Measurements from ENCODE around the gene GALNS. TPM values are rescaled to one million over a fixed set of nuclear protein-coding genes. Genes with fewer than 3 reads are reported as not detected.

Gene GALNS
- total and polyA plus RNA-seq, 2 donors = 4.8 to 23.9 TPM

DNA sequence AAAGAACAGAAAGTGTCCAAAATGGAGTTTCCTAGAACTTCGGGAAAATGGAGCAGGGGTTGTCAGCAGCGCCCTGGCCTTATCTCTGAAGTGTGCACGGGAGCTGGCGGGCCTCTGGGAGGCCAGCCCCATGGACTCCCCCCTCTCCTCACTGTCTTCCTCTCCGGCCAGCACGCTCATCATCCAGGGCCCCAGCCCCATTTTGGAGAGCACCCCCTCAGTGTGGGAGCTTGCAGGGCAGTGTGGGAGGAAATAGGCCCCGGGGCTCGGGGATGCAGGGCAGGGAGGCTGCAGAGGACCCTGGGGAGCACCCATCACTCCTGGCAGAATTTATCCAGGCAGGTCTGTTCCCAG, 14.6 kb upstream of the GALNS start:
- Histone ChIP-seq H3K4me3 (ENCODE audit: low read length in 2 of 2) (no peak overlapping the region), H3K4me1 (ENCODE audit: control insufficient read depth in 2 of 2, insufficient read depth in 2 of 2, low read length in 2 of 2) (no peaks in the 10 kb centered on the region), H3K27ac (ENCODE audit: low read depth in 1 of 2, low read length in 1 of 2) (no peak overlapping the region), H3K27me3 (ENCODE audit: control insufficient read depth in 2 of 2, insufficient read depth in 1 of 2, low read length in 1 of 2) (peaks cover 16 to 38% of the 10 kb centered on the region in 2 donors), H3K9me3 (ENCODE audit: control insufficient read depth in 2 of 2, insufficient read depth in 1 of 2, low read length in 1 of 2) (peaks cover 3 to 6% of the 10 kb centered on the region in 2 donors), H3K36me3 (ENCODE audit: control insufficient read depth in 2 of 2, insufficient read depth in 2 of 2, low read length in 1 of 2) (peaks cover 16 to 21% of the 10 kb centered on the region in 2 donors)
- DNase-seq (ENCODE audit: low read depth in 6 of 9, low spot score in 9 of 9) = no peak
- 32% methylated on average over 8 of the region's 8 CpGs for WGBS

DNA sequence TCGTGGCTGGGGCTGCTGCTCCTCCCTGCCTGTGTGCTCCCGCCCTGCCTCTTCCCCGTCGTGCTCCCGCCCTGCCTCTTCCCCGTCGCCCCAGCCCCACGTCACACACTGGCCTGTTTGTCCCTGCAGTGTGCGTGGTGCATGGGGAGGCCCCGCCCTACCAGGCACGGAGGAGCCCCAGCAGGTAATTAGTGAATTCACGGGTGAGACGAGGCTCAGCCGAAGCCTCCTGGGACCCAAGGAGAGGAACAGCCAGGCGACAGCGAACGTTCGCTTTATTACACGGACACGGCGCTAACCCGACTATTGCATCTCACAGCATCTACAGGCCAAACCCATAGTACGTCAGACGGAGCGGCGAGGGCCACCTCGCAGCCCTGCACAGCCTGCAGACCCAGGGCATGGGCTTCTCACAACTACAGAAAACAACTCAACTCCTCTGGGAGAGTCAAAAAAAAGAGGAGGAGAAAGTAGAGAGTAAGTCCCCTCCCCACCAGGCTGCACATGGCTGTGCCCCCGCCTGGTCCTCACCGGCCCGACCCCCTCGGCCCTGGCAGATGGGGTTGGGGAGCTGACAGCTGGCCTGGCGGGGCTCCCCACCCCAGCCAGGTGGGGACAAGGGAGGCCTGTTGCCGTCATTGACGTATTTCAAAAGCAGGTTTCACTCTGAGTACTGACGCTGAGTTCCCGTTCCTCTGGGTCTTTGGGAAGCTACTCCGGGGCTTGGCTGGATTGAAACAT, 14.0 kb upstream of the GALNS start:
- Histone ChIP-seq H3K27ac (ENCODE audit: low read depth in 1 of 2, low read length in 1 of 2) (no peak overlapping the region), H3K27me3 (ENCODE audit: control insufficient read depth in 2 of 2, insufficient read depth in 1 of 2, low read length in 1 of 2) (peaks cover 16 to 38% of the 10 kb centered on the region in 2 donors), H3K36me3 (ENCODE audit: control insufficient read depth in 2 of 2, insufficient read depth in 2 of 2, low read length in 1 of 2) (peaks cover 12 to 16% of the 10 kb centered on the region in 2 donors), H3K9me3 (ENCODE audit: control insufficient read depth in 2 of 2, insufficient read depth in 1 of 2, low read length in 1 of 2) (peaks cover 3 to 6% of the 10 kb centered on the region in 2 donors), H3K4me1 (ENCODE audit: control insufficient read depth in 2 of 2, insufficient read depth in 2 of 2, low read length in 2 of 2) (no peaks in the 10 kb centered on the region), H3K4me3 (ENCODE audit: low read length in 2 of 2) (no peak overlapping the region)
- 40% methylated on average over 37 of the region's 37 CpGs for WGBS
- no peak for DNase-seq (ENCODE audit: low read depth in 6 of 9, low spot score in 9 of 9)

DNA sequence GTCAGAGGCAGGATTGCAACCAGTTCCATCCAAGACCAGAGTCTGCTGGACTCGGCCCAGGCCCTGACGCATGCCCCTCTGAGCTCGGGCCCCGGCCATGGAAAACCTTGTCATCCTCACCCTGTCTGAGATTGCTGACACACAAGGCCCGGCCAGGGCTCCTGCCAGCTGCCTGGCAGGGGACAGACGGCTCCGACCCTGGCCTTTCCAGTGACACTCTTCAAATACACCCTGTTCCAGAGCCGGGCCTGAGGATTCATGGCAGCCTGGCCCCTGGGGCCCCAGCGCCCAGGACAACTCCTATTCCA, 12.9 kb upstream of the GALNS start:
- Histone ChIP-seq H3K4me1 (ENCODE audit: control insufficient read depth in 2 of 2, insufficient read depth in 2 of 2, low read length in 2 of 2) (no peaks in the 10 kb centered on the region), H3K27me3 (ENCODE audit: control insufficient read depth in 2 of 2, insufficient read depth in 1 of 2, low read length in 1 of 2) (peaks cover 16 to 38% of the 10 kb centered on the region in 2 donors), H3K9me3 (ENCODE audit: control insufficient read depth in 2 of 2, insufficient read depth in 1 of 2, low read length in 1 of 2) (peaks cover 3 to 6% of the 10 kb centered on the region in 2 donors), H3K4me3 (ENCODE audit: low read length in 2 of 2) (no peak overlapping the region), H3K36me3 (ENCODE audit: control insufficient read depth in 2 of 2, insufficient read depth in 2 of 2, low read length in 1 of 2) (peaks cover under 1 to 5% of the 10 kb centered on the region in 2 donors), H3K27ac (ENCODE audit: low read depth in 1 of 2, low read length in 1 of 2) (no peak overlapping the region)
- 93% methylated on average over 9 of the region's 9 CpGs for WGBS
- no peak for DNase-seq (ENCODE audit: low read depth in 6 of 9, low spot score in 9 of 9)

DNA sequence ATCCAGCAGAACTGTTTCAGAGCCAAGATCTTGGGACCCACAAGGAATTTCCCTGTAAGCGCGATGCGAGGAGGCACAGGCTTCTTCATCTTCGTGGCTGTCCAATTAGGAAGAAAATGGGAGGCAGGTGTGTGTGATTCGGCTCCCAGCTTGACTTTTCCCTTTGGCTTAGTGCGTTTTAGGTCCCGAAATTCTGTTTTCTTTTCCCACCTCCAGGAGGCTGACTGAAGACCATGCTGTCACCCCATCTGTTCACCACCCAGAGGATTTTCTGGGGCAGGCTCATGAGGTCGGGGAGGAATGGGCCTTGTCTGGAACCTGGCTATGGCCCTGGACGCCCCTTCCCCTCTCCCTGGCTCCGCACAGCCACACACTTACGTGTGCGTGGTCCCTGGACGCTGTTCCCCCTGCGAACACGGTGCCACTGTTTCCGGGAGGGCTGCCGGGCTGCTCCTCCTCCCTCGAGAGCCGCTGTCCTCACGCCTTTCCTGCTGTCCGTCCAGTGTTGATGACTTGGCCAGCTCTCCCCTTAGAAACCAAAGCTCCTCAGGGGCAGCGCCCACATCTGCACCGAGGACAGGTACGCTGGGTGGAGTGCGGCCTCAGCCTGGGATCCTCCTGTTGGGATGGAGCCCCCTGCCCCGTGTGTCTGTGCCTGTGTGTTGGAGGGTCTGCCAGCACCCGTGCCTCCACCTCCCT, 12.4 kb upstream of the GALNS start:
- 96% methylated on average over 27 of the region's 27 CpGs for WGBS

DNA sequence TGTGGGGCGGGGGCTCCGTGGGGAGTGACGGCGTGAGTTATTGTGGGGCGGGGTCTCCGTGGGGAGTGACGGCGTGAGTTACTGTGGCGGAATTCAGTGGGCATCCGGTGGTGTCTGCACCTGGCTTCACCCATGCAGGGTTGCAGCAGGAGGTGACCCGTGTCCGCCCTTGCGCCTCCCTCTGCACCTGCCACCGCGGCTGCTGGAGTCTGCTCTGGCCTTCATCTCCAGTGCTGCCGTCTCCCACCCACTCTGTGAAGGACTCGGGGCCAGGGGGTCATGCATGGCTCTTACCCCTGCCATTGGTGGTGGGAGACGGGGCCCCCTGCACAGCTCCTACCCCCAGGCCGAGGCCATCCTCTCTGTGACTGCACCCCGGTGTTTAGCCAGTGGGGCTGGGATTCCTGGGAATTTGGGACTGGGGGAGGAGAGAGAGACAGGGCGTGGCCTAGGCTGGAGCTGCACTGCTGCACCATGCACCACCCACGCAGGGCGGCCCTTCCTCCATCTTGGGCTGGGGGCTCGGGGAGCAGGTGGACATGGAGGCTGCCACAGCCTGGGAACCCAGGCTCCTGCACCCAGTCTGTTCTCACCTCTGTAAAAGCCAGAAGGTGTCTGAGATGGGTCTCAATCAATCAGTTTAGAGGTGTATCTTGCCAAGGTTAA, 11.0 kb upstream of the GALNS start:
- peaks cover 16 to 38% of the 10 kb centered on the region in 2 donors for H3K27me3 ChIP-seq (ENCODE audit: control insufficient read depth in 2 of 2, insufficient read depth in 1 of 2, low read length in 1 of 2)

More for the DNA sequence above, 12.4 kb upstream of the GALNS start:
- H3K4me3 ChIP-seq (ENCODE audit: low read length in 2 of 2) = no peak overlapping the region
- DNase-seq (ENCODE audit: low read depth in 6 of 9, low spot score in 9 of 9) = no peak
- H3K36me3 ChIP-seq (ENCODE audit: control insufficient read depth in 2 of 2, insufficient read depth in 2 of 2, low read length in 1 of 2) = no peaks in the 10 kb centered on the region
- peaks cover 16 to 38% of the 10 kb centered on the region in 2 donors for H3K27me3 ChIP-seq (ENCODE audit: control insufficient read depth in 2 of 2, insufficient read depth in 1 of 2, low read length in 1 of 2)
- H3K27ac ChIP-seq (ENCODE audit: low read depth in 1 of 2, low read length in 1 of 2) = no peak overlapping the region
- no peaks in the 10 kb centered on the region for H3K4me1 ChIP-seq (ENCODE audit: control insufficient read depth in 2 of 2, insufficient read depth in 2 of 2, low read length in 2 of 2)
- H3K9me3 ChIP-seq (ENCODE audit: control insufficient read depth in 2 of 2, insufficient read depth in 1 of 2, low read length in 1 of 2) = peaks cover 3 to 6% of the 10 kb centered on the region in 2 donors

DNA sequence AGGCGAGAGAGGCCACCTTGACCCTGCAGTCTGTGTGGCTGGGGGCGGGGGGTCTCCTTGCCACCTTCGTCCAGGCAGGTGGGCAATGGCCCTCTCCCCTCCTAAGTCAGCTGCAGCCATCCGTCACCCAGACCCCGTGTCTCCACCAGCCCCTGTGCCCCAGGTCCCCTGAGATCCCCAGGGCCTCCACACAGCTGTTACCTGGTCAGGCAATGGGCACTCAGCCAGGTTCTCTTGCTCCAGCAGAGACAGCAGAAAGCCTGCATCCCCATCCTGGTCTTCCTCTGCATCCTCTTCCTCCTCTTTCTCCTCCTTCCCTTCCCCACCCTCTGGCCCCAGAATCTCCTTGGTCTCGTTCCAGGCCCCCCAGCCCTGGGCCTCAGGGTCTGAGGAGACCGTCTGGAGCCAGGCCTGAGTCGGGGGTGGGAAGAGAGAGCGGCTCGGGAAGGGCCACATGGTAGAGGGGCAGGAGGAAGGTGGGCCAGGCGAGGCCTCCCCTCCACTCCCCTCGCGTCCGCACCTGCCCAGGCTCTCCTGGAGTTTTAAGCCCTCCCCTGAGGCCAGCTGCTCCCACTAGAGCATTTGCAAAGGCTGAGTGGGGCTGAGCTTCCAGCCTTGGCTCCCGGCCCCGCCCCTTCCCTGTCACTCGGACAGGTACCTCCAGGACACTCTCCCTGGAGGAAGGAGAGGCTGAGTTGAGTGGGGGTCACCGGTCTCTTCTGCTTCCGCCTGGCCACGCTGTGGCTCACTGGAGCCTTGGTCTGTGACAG, 9.6 kb upstream of the GALNS start, which contains the start of gene PABPN1L:
TSS of gene PABPN1L (minus strand) at position 510 of the 770 bp plus-strand sequence. CDS start at position 456, 54 bp downstream.
- no peak for DNase-seq (ENCODE audit: low read depth in 6 of 9, low spot score in 9 of 9)
- H3K9me3 ChIP-seq (ENCODE audit: control insufficient read depth in 2 of 2, insufficient read depth in 1 of 2, low read length in 1 of 2) = peaks cover 0 to 1% of the 10 kb centered on the region in 2 donors
- no peak within 1 kb of the TSS for H3K4me3 ChIP-seq (ENCODE audit: low read length in 2 of 2)
- H3K27ac ChIP-seq (ENCODE audit: low read depth in 1 of 2, low read length in 1 of 2) = no peak within 1 kb of the TSS
- H3K36me3 ChIP-seq (ENCODE audit: control insufficient read depth in 2 of 2, insufficient read depth in 2 of 2, low read length in 1 of 2) = peaks cover 6 to 19% of the 10 kb centered on the region in 2 donors
- 88% methylated on average over 20 of the region's 20 CpGs for WGBS
- no peaks in the 10 kb centered on the region for H3K4me1 ChIP-seq (ENCODE audit: control insufficient read depth in 2 of 2, insufficient read depth in 2 of 2, low read length in 2 of 2)
- H3K27me3 ChIP-seq (ENCODE audit: control insufficient read depth in 2 of 2, insufficient read depth in 1 of 2, low read length in 1 of 2) = peaks cover 15 to 31% of the 10 kb centered on the region in 2 donors

More for the DNA sequence above, 11.0 kb upstream of the GALNS start:
- Histone ChIP-seq H3K4me3 (ENCODE audit: low read length in 2 of 2) (no peak overlapping the region), H3K9me3 (ENCODE audit: control insufficient read depth in 2 of 2, insufficient read depth in 1 of 2, low read length in 1 of 2) (peaks cover 3 to 6% of the 10 kb centered on the region in 2 donors), H3K27ac (ENCODE audit: low read depth in 1 of 2, low read length in 1 of 2) (no peak overlapping the region), H3K36me3 (ENCODE audit: control insufficient read depth in 2 of 2, insufficient read depth in 2 of 2, low read length in 1 of 2) (peaks cover under 1 to 7% of the 10 kb centered on the region in 2 donors), H3K4me1 (ENCODE audit: control insufficient read depth in 2 of 2, insufficient read depth in 2 of 2, low read length in 2 of 2) (no peaks in the 10 kb centered on the region)
- no peak for DNase-seq (ENCODE audit: low read depth in 6 of 9, low spot score in 9 of 9)
- 95% methylated on average over 24 of the region's 24 CpGs for WGBS

DNA sequence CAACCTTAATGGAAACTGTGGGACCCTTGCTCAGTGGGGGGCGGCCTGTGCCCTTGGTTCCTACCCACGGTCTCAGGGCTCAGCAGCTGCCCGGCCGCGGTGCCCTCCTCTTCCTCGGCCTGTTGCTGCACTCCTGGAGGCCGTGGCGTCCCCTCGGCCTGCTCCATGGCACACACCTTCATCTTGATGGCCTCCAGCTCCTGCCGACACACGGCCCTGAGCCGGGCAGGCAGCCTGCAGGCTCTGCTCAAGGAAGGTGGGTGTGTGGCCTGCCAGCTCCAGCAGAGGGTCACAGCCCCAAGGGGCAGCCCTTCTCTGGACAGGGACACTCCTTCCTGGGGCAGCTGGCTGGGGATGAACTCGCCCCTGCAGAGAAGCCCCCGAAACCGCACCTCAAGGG, 9.0 kb upstream of the GALNS start:
- DNase-seq (ENCODE audit: low read depth in 6 of 9, low spot score in 9 of 9) = no peak
- no peaks in the 10 kb centered on the region for H3K4me1 ChIP-seq (ENCODE audit: control insufficient read depth in 2 of 2, insufficient read depth in 2 of 2, low read length in 2 of 2)
- no peak overlapping the region for H3K27ac ChIP-seq (ENCODE audit: low read depth in 1 of 2, low read length in 1 of 2)
- peaks cover 0 to 1% of the 10 kb centered on the region in 2 donors for H3K9me3 ChIP-seq (ENCODE audit: control insufficient read depth in 2 of 2, insufficient read depth in 1 of 2, low read length in 1 of 2)
- peaks cover 9 to 25% of the 10 kb centered on the region in 2 donors for H3K27me3 ChIP-seq (ENCODE audit: control insufficient read depth in 2 of 2, insufficient read depth in 1 of 2, low read length in 1 of 2)
- no peak overlapping the region for H3K4me3 ChIP-seq (ENCODE audit: low read length in 2 of 2)
- H3K36me3 ChIP-seq (ENCODE audit: control insufficient read depth in 2 of 2, insufficient read depth in 2 of 2, low read length in 1 of 2) = peaks cover 12 to 24% of the 10 kb centered on the region in 2 donors
- 97% methylated on average over 15 of the region's 15 CpGs for WGBS

DNA sequence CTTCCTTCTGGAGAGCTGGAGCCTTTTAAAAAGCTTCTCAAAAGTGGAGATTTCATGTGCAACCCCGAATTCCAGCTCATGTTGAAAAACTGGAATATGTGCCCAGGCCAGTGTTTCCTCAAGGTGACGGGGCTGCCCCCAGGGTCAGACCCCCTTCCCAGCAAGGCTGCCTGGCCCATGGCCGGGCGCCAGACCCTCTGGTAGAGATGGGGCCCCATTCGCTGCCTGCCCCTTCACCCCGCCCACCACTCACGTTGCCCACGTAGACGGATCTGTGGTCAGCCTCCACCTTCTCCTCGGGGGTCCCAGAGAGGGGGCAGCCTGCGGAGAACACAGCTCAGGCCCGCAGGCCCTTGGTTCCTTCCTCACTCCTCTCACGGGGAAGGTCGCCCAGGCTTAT, 8.6 kb upstream of the GALNS start:
- DNase-seq (ENCODE audit: low read depth in 6 of 9, low spot score in 9 of 9) = no peak
- H3K4me1 ChIP-seq (ENCODE audit: control insufficient read depth in 2 of 2, insufficient read depth in 2 of 2, low read length in 2 of 2) = no peaks in the 10 kb centered on the region
- H3K9me3 ChIP-seq (ENCODE audit: control insufficient read depth in 2 of 2, insufficient read depth in 1 of 2, low read length in 1 of 2) = peaks cover 0 to 1% of the 10 kb centered on the region in 2 donors
- peaks cover 16 to 29% of the 10 kb centered on the region in 2 donors for H3K36me3 ChIP-seq (ENCODE audit: control insufficient read depth in 2 of 2, insufficient read depth in 2 of 2, low read length in 1 of 2)
- no peak overlapping the region for H3K27ac ChIP-seq (ENCODE audit: low read depth in 1 of 2, low read length in 1 of 2)
- no peak overlapping the region for H3K4me3 ChIP-seq (ENCODE audit: low read length in 2 of 2)
- peaks cover 5 to 20% of the 10 kb centered on the region in 2 donors for H3K27me3 ChIP-seq (ENCODE audit: control insufficient read depth in 2 of 2, insufficient read depth in 1 of 2, low read length in 1 of 2)
- WGBS = 93% methylated on average over 14 of the region's 14 CpGs
